CD4-positive, alpha-beta memory T cell (primary cell): Measurements from ENCODE around the gene TNS1. TPM values are rescaled to one million over a fixed set of nuclear protein-coding genes. Genes with fewer than 3 reads are reported as not detected.

Experiments used
- CTCF ChIA-PET: fragments of 350-600 bp; sonication (Branson Sonifier 250); formaldehyde crosslinking; loops from one replicate; lab custom pipeline; 2021; ENCODE audit warnings: inconsistent platforms; ENCODE audit not compliant: partially characterized antibody; lab: Charles Lee
- POLR2A ChIA-PET: fragments of 350-600 bp; sonication (Branson Sonifier 250); formaldehyde crosslinking; loops from one replicate; lab custom pipeline; 2021; ENCODE audit not compliant: partially characterized antibody; lab: Charles Lee
- DNase-seq, 5 donors: peaks; one replicate each; pipeline versions ENCODE4 v3.0.0 to v3.0.0-alpha.2; 2020 to 2022; ENCODE audit warnings: mixed read lengths in 1 of 5
- H3K27ac ChIP-seq: one replicate; pipeline ENCODE4 v1.7.0; 2013; ENCODE audit warnings: low read depth, low read length
- H3K27me3 ChIP-seq: 2 replicates; pipeline ENCODE4 v1.7.0; 2013; ENCODE audit warnings: mild to moderate bottlenecking, low read length, moderate library complexity; ENCODE audit not compliant: insufficient read depth
- H3K36me3 ChIP-seq: 2 replicates; pipeline ENCODE4 v1.7.0; 2013; ENCODE audit warnings: mild to moderate bottlenecking, low read length, moderate library complexity; ENCODE audit not compliant: insufficient read depth
- H3K4me1 ChIP-seq: 2 replicates; pipeline ENCODE4 v1.7.0; 2013; ENCODE audit warnings: mild to moderate bottlenecking, low read length, moderate library complexity; ENCODE audit not compliant: insufficient read depth
- H3K4me3 ChIP-seq, 2 donors: one replicate each; pipeline ENCODE4 v1.7.0; 2013; ENCODE audit warnings: low read length in 2 of 2, mild to moderate bottlenecking in 1 of 2
- H3K9me3 ChIP-seq, 2 donors: one replicate each; pipeline ENCODE4 v1.7.0; 2013; ENCODE audit warnings: low read length in 2 of 2, control low read depth in 1 of 2; ENCODE audit not compliant: control insufficient read depth in 1 of 2
- H3K27ac Mint-ChIP-seq, 7 donors: one replicate each; pipeline ENCODE4 v1.8.0; 2020 to 2021; ENCODE audit warnings: mixed read lengths in 7 of 7, mild to moderate bottlenecking in 6 of 7, inconsistent platforms in 3 of 7, moderate library complexity in 3 of 7
- H3K27me3 Mint-ChIP-seq, 2 donors: one replicate each; pipeline ENCODE4 v1.8.0; 2020 to 2021; ENCODE audit warnings: mixed read lengths in 2 of 2
- H3K36me3 Mint-ChIP-seq, 2 donors: one replicate each; pipeline ENCODE4 v1.8.0; 2020 to 2021; ENCODE audit warnings: mixed read lengths in 2 of 2, inconsistent platforms in 1 of 2, mild to moderate bottlenecking in 1 of 2
- H3K4me1 Mint-ChIP-seq, 4 donors: one replicate each; pipeline ENCODE4 v1.8.0; 2020 to 2021; ENCODE audit warnings: mixed read lengths in 4 of 4, mild to moderate bottlenecking in 1 of 4
- H3K4me3 Mint-ChIP-seq, 8 donors: one replicate each; pipeline ENCODE4 v1.8.0; 2020 to 2021; ENCODE audit warnings: mixed read lengths in 8 of 8, mild to moderate bottlenecking in 7 of 8, moderate library complexity in 6 of 8, inconsistent platforms in 3 of 8
- H3K9me3 Mint-ChIP-seq, 8 donors: one replicate each; pipeline ENCODE4 v1.8.0; 2020 to 2021; ENCODE audit warnings: mixed read lengths in 8 of 8, mild to moderate bottlenecking in 5 of 8, inconsistent platforms in 3 of 8, moderate library complexity in 1 of 8
- intact Hi-C: fragments of 100-400 bp; cut with micrococcal nuclease; formaldehyde crosslinking; loops from one replicate; pipeline ENCODE4 v1.15.1; 2023
- polyA plus RNA-seq, 2 donors: library from polyadenylated mRNA; unstranded; fragments of 300-500 nt; fragmentation: Illumina TruSeq; gene quantifications; one replicate each; pipeline ENCODE4 v1.2.3, GENCODE V29; 2021
- total RNA-seq, 2 experiments: library from RNA; stranded (reverse); gene quantifications; one replicate each; pipeline ENCODE4 v1.2.3, GENCODE V29; 2021

TNS1 gene
- total and polyA plus RNA-seq, 4 experiments from 2014 or later, result 0.78 to 1.2 TPM; not detected in 2

DNA sequence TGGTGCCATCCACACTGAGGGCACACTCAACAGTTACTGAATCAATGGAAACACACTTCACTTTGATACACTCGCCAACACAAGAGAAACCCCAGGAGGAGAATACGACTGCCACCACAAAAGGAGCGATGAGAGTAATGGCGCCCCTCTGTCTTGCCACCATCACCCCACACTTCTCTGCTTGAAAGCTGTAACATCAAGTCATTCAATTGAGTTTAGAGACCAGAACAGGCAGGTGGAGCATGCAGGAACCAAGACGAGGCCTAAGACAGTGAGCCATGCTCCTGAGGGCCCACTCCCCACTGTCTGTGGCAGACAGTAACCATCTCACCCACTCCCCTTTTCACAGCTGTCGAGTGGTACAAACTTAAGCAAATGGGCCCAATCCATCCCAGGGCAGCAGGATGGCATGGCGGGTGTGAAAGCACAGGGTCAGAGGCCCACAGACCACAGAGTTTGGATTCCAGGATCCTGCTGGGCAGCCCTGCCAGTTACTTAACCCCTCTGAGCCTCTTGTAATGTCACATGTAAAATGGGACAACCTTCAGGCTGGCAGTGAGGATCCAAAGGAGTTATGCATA is 101.9 kb downstream of the TNS1 start:
- CTCF ChIA-PET, result no interaction called here
- Histone ChIP-seq H3K4me3 (no peak overlapping the region), H3K27me3 (no peaks in the 10 kb centered on the region), H3K36me3 (no peaks in the 10 kb centered on the region), H3K9me3 (no peaks in the 10 kb centered on the region), H3K4me1 (no peaks in the 10 kb centered on the region), H3K27ac (no peak overlapping the region)
- no peak overlapping the region for H3K4me3 Mint-ChIP-seq
- H3K27me3 Mint-ChIP-seq, result peaks cover 9 to 15% of the 10 kb centered on the region in 2 donors
- intact Hi-C loops, result no loop called here
- H3K27ac Mint-ChIP-seq, result no peak overlapping the region
- no peaks in the 10 kb centered on the region for H3K36me3 Mint-ChIP-seq
- H3K9me3 Mint-ChIP-seq, result no peaks in the 10 kb centered on the region
- no peaks in the 10 kb centered on the region for H3K4me1 Mint-ChIP-seq
- POLR2A ChIA-PET, result no interaction called here
- DNase-seq, result no peak

DNA sequence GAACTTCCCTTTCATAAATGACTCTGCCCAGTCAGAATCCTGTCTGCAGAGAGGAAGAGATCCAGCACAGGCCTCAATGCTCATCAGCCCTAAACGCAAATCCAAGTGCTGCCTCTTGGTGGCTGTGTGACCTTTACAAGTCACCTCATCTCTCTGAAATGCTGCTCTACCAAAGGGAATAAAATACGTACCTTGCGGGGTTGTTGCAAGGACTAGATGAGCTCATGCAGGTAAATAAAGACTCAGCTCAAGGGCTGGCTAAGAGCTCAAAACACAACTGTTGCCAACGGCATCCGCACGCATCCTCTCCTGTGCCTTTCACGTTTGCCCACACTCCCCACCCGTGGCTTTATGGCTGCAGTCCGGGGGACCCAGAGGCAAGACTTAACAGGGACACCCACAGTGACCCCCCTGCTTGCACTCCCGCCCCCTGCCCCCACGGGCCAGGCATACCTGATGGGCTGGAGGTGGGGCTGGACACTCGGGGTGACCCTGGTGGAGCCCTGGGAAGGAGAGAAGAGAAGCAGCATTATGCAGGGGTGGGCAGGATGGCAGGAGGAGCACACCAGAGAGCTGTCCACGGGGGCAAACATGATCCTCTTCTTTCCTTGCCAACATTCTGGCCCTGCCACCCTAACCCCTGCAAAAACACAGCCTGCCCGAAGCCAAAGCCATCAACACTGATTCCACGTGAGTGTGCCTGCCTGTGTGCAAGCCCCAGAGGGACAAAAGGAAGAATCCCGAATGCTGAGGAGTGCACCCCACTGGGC is 102.6 kb downstream of the TNS1 start:
- ChIA-PET CTCF (no interaction called here), POLR2A (no interaction called here)
- Histone ChIP-seq H3K27me3 (no peaks in the 10 kb centered on the region), H3K9me3 (no peaks in the 10 kb centered on the region), H3K4me1 (no peaks in the 10 kb centered on the region), H3K27ac (no peak overlapping the region), H3K36me3 (no peaks in the 10 kb centered on the region), H3K4me3 (no peak overlapping the region)
- Mint-ChIP-seq H3K4me3 (no peak overlapping the region), H3K9me3 (no peaks in the 10 kb centered on the region), H3K36me3 (no peaks in the 10 kb centered on the region), H3K4me1 (no peaks in the 10 kb centered on the region), H3K27ac (peak overlapping the region in 1 of 7 donors; percentile 11), H3K27me3 (peaks cover 7 to 13% of the 10 kb centered on the region in 2 donors)
- no peak for DNase-seq
- intact Hi-C loops, result no loop called here

DNA sequence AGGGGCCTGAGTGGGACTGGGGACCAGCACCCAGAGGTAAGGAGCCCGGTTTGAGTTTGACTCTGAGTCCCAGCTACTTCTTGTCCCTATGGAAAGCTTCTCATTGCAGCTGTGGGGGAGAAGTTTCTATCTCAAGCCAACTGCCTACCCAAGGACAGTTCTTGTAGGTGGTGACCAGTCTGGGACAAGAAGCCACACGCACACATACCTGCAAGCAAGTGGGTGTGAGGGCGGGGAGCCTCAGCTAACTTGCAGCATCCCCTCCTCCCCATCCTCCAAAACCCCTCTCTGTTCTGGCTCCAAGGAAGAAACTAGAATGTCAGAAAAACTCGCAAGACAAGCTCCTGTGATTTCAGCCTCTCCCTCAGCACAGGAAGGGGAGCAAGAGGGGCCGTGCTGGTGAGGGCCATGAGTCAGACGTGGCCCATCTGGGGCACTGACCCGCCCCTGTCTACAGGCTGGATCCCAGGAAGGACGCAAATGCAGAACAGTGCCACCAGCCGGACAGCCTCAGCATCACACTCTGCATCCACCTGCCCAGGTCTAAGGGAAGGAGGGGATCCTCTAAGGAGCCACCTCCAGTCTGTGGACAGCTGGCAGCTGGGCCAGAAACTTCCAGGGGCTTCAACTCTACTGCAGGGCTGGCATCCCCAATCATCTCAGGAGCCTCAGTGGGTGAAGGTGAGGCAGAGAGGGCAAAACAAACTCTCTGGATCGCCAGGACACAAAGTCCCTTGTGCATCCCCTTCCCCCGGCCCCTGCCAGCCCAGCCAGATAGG is 103.4 kb downstream of the TNS1 start:
- Histone ChIP-seq H3K36me3 (no peaks in the 10 kb centered on the region), H3K27ac (no peak overlapping the region), H3K4me3 (no peak overlapping the region), H3K9me3 (no peaks in the 10 kb centered on the region), H3K4me1 (no peaks in the 10 kb centered on the region), H3K27me3 (no peaks in the 10 kb centered on the region)
- no peaks in the 10 kb centered on the region for H3K4me1 Mint-ChIP-seq
- no peaks in the 10 kb centered on the region for H3K9me3 Mint-ChIP-seq
- ChIA-PET POLR2A (no interaction called here), CTCF (interaction anchor here (1.1 kb wide), 1 partner anchor 110 kb away, joined by 4 read pairs; no protein-coding TSS in a partner anchor)
- intact Hi-C loops, result no loop called here
- H3K27ac Mint-ChIP-seq, result no peak overlapping the region
- no peaks in the 10 kb centered on the region for H3K36me3 Mint-ChIP-seq
- DNase-seq, result no peak
- no peak overlapping the region for H3K4me3 Mint-ChIP-seq
- peaks cover 5 to 6% of the 10 kb centered on the region in 2 donors for H3K27me3 Mint-ChIP-seq

DNA sequence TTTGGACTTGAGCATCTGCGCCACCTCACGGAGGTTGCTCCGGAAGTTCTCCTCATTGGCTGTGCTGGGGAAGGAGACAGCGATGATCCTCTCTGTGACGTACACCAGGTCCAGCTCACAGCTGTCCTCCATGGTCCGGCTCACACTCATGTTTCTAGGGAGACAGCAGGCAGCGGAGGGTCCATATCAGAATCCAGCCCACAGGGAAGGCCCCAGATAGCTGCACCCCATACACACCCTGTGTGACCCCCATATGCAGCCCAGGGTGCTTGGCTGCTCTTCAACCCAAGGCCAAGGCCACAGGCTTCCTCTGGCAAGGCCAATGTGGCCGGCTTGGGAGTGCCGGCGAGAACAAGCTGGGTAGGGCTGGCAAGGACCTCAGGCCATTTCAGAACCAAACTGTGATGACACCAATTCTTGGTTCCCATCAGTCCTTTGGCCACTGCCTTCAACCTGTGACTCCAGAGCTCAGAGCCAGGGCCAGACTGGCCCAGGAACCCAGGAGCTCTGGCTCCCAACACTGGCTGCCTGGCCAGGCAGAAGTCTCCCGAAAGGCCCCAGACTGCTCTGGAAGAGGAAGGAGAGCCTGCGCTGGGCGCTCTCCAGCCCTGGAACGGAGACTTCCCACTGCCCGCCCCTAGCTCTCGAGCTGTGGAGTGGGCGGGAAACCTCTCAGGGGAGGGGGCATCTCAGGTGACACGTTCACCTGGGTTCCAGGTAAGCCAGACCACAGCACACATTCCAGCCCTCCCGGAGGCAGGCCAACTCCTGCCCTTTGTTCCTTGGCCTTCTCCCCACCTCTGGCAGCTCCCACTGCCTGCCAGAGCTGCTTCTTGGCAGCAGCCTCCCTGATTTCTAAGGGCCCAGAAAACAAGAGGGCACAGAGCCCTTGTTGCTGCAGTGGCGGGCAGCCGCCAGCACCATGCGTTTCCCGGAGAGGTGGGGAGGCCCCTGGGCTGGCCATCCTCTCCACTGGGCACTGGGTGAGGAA is 104.7 kb downstream of the TNS1 start:
- CTCF ChIA-PET, result interaction anchor here (1.2 kb wide), 1 partner anchor 11 kb away, joined by 4 read pairs; no protein-coding TSS in a partner anchor

DNA sequence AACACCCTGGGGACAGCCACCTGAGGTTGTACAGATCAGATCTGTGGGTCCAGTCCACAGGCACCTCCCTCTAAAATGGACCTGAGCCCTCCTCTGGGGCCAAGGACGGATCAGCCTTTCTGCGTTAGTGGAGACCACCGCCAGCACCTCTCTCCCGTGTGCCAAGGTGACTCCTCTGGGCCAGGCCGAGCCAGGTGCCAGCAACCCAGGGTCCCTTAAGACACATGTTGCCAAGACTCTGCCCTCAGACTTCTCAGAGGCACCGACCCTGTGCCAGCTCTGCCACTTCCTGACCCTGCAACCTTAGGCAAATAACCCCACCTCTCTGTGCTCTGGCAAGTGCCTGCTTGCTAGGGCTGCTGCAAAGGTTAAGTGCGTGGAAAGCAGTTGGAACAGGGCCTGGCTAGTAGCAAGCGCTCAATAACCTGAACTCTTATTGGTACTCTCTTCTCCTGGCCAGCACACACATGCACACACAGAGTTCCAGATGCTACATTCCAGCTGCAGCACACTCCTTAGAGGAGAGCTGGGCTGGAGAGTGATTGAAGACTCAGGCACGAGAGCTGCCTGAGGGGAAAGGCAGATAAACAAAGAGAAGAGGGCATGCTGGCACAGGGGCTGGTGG is 105.6 kb downstream of the TNS1 start:
- peaks cover 1 to 7% of the 10 kb centered on the region in 2 donors for H3K27me3 Mint-ChIP-seq
- Histone ChIP-seq H3K9me3 (no peaks in the 10 kb centered on the region), H3K4me3 (no peak overlapping the region), H3K36me3 (no peaks in the 10 kb centered on the region), H3K27ac (no peak overlapping the region), H3K4me1 (no peaks in the 10 kb centered on the region), H3K27me3 (no peaks in the 10 kb centered on the region)
- ChIA-PET POLR2A (no interaction called here), CTCF (interaction anchor here (1.2 kb wide), 1 partner anchor 10 kb away, joined by 4 read pairs; no protein-coding TSS in a partner anchor)
- H3K36me3 Mint-ChIP-seq, result no peaks in the 10 kb centered on the region
- intact Hi-C loops, result no loop called here
- H3K27ac Mint-ChIP-seq, result no peak overlapping the region
- no peak for DNase-seq
- H3K9me3 Mint-ChIP-seq, result no peaks in the 10 kb centered on the region
- H3K4me3 Mint-ChIP-seq, result no peak overlapping the region
- H3K4me1 Mint-ChIP-seq, result no peaks in the 10 kb centered on the region

More for the DNA sequence above, 104.7 kb downstream of the TNS1 start:
- Mint-ChIP-seq H3K4me3 (no peak overlapping the region), H3K9me3 (no peaks in the 10 kb centered on the region), H3K36me3 (no peaks in the 10 kb centered on the region), H3K27me3 (peaks cover 3 to 7% of the 10 kb centered on the region in 2 donors), H3K4me1 (no peaks in the 10 kb centered on the region), H3K27ac (no peak overlapping the region)
- H3K4me3 ChIP-seq, result no peak overlapping the region
- H3K36me3 ChIP-seq, result no peaks in the 10 kb centered on the region
- no peaks in the 10 kb centered on the region for H3K9me3 ChIP-seq
- no peak for DNase-seq
- intact Hi-C loops, result no loop called here
- H3K27ac ChIP-seq, result no peak overlapping the region
- H3K4me1 ChIP-seq, result no peaks in the 10 kb centered on the region
- POLR2A ChIA-PET, result no interaction called here
- no peaks in the 10 kb centered on the region for H3K27me3 ChIP-seq

DNA sequence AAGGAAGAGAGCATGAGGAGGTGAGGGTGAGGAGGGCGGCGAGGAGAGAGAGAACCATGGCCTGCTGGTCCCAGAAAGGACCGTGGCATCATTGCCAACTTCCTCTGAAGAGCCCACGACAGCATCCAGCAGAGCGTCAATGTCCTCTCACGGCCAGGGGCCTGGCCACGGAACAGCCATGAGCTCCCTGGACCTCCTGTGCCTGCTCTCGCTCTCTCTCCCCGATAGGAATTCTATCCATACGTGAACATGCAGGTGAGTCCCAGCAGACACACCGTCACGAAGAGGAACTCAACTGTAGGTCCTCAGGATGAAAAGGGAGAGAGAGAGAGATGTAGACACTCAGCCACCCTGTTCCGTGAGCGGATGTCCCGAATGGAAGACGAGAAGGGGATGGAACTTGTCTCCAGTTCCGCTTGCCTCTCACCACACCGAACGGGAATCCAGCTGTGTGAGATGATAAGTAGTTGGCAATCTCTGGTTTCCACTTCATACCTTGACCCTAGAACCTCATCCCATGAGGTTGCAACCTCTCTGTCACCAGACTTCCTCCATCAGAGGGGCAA is 107.6 kb downstream of the TNS1 start:
- Mint-ChIP-seq H3K36me3 (no peaks in the 10 kb centered on the region), H3K4me3 (no peak overlapping the region), H3K27me3 (peaks cover 0 to 5% of the 10 kb centered on the region in 2 donors), H3K4me1 (no peaks in the 10 kb centered on the region), H3K27ac (no peak overlapping the region), H3K9me3 (no peaks in the 10 kb centered on the region)
- H3K4me3 ChIP-seq, result no peak overlapping the region
- ChIA-PET CTCF (interaction anchor here (2.1 kb wide), 1 partner anchor 9 kb away, joined by 10 read pairs; no protein-coding TSS in a partner anchor), POLR2A (no interaction called here)
- no peak overlapping the region for H3K27ac ChIP-seq
- no peaks in the 10 kb centered on the region for H3K36me3 ChIP-seq
- no peaks in the 10 kb centered on the region for H3K4me1 ChIP-seq
- intact Hi-C loops, result no loop called here
- no peaks in the 10 kb centered on the region for H3K9me3 ChIP-seq
- no peak for DNase-seq
- H3K27me3 ChIP-seq, result no peaks in the 10 kb centered on the region
